ENCODE measurements around the gene EVI5L.
A peak's percentile ranks its signal among the peaks of the same experiment; 100 is the strongest.

The EVI5L gene

GRCh38 chr19:7900931-7901330 lies 70.9 kb downstream of the EVI5L start:
- no peak for ATAC-seq

GRCh38 chr19:7901337-7901736 lies 71.3 kb downstream of the EVI5L start:
- no peak for ATAC-seq

- no peak for ATAC-seq
Observed at GRCh38 chr19:7902796-7903243, 72.8 kb downstream of the EVI5L start.

GRCh38 chr19:7903244-7904073 lies 73.4 kb downstream of the EVI5L start, which contains the start of gene MAP2K7:
MAP2K7 (plus strand) TSS chr19:7903877; CDS start chr19:7903945, 68 bp downstream.
- ATAC-seq = peak; percentile 81 to 82

GRCh38 chr19:7904074-7905020 lies 74.3 kb downstream of the EVI5L start:
- ATAC-seq = peak; percentile 45 to 47

GRCh38 chr19:7905268-7905667 lies 75.2 kb downstream of the EVI5L start:
- ATAC-seq = no peak

GRCh38 chr19:7905859-7906258 lies 75.8 kb downstream of the EVI5L start:
- no peak for ATAC-seq

- no peak for ATAC-seq
Observed at GRCh38 chr19:7907122-7907521, 77.1 kb downstream of the EVI5L start.

- no peak for ATAC-seq
Observed at GRCh38 chr19:7907544-7907943, 77.5 kb downstream of the EVI5L start.

- ATAC-seq = no peak
Observed at GRCh38 chr19:7908078-7908699, 78.2 kb downstream of the EVI5L start.

- ATAC-seq = no peak
Observed at GRCh38 chr19:7908742-7909461, 78.9 kb downstream of the EVI5L start.

GRCh38 chr19:7909471-7910067 lies 79.6 kb downstream of the EVI5L start:
- no peak for ATAC-seq

- no peak for ATAC-seq
Observed at GRCh38 chr19:7910321-7911161, 80.5 kb downstream of the EVI5L start.

GRCh38 chr19:7911508-7912143 lies 81.6 kb downstream of the EVI5L start:
- ATAC-seq = no peak

GRCh38 chr19:7912144-7912696 lies 82.2 kb downstream of the EVI5L start:
- ATAC-seq = no peak

- no peak for ATAC-seq
Observed at GRCh38 chr19:7912697-7913564, 82.9 kb downstream of the EVI5L start.

GRCh38 chr19:7913652-7914051 lies 83.6 kb downstream of the EVI5L start:
- ATAC-seq = no peak

- no peak for ATAC-seq
Observed at GRCh38 chr19:7914099-7914498, 84.1 kb downstream of the EVI5L start.

Data from activated CD4-positive, CD25-positive, alpha-beta regulatory T cell treated with anti-CD3 and anti-CD28 coated beads, Interleukin-2, amount 50 U/mL, for 24 hours (primary cell).